Activated CD8-positive, alpha-beta T cell treated with anti-CD3 and anti-CD28 coated beads, Interleukin-2, amount 10 ng/mL, durations not matched to agents 7 days and 5 days (primary cell): ENCODE results near the gene INPP5B. TPM values are rescaled to one million over a fixed set of nuclear protein-coding genes. Genes with fewer than 3 reads are reported as not detected.

ENCODE experiments used
- ATAC-seq: fragments of 150-1000 bp; cut with Tn5 transposase; one replicate; pipeline ENCODE4 v1.10.0; 2021; ENCODE audit warnings: moderate library complexity
- CTCF ChIA-PET: fragments of 350-600 bp; sonication (Branson Sonifier 250); formaldehyde crosslinking; loops from one replicate; lab custom pipeline; 2021; ENCODE audit warnings: antibody characterized with exemption; lab: Charles Lee
- POLR2A ChIA-PET: fragments of 350-600 bp; sonication (Branson Sonifier 250); formaldehyde crosslinking; loops from one replicate; lab custom pipeline; 2021; ENCODE audit warnings: antibody characterized with exemption; lab: Charles Lee
- DNase-seq: peaks from one replicate; pipeline ENCODE4 v3.0.0-alpha.2; 2020
- H3K27ac Mint-ChIP-seq: one replicate; pipeline ENCODE4 v1.8.0; 2021; ENCODE audit warnings: mild to moderate bottlenecking, mixed read lengths
- H3K27me3 Mint-ChIP-seq: one replicate; pipeline ENCODE4 v1.8.0; 2021; ENCODE audit warnings: low read depth, mixed read lengths
- H3K36me3 Mint-ChIP-seq: one replicate; pipeline ENCODE4 v1.8.0; 2021; ENCODE audit warnings: low read depth, mixed read lengths
- H3K4me1 Mint-ChIP-seq: one replicate; pipeline ENCODE4 v1.8.0; 2021; ENCODE audit warnings: low read depth, mixed read lengths
- H3K4me3 Mint-ChIP-seq: one replicate; pipeline ENCODE4 v1.8.0; 2021; ENCODE audit warnings: mild to moderate bottlenecking, mixed read lengths
- H3K9me3 Mint-ChIP-seq: one replicate; pipeline ENCODE4 v1.8.0; 2022; ENCODE audit warnings: mixed read lengths; ENCODE audit not compliant: insufficient read depth
- total RNA-seq, 2 experiments: library from RNA; stranded (reverse); gene quantifications; one replicate each; pipeline ENCODE4 v1.2.3, GENCODE V29; 2021

Gene INPP5B
- total RNA-seq, 2 experiments from 2014 or later = 40.2 to 41.1 TPM

DNA sequence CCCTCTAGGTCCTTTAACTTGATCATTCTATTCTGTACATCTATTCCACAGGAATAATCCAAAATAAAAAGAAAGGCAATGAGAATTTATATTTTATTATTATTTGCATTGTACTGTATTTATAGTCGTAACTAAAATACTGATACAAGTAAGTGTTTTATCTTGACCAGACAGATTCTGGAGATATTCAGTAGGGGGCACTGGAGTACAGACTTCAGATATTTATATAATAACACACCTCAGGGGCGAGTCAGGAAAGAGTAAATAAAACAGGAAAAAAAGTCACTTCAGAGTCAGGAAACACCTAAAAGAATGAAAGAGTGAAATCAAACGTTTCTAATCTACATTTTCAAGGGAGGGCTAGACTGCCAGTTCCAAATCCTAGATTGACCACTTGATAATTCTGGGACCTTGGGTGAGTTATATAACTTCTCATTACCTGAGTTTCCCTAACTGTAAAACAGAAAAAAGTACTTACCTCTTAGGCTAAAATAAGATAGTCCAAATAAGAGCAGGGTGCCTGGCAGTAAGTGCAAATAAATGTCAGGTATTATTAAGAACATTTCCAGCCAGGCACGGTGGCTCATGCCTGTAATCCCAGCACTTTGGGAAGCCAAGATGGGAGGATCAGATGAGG, 56.4 kb downstream of the INPP5B start:
- peak; percentile 33 for DNase-seq
- Mint-ChIP-seq H3K36me3 (peaks cover 39% of the 10 kb centered on the region), H3K9me3 (no peaks in the 10 kb centered on the region), H3K27me3 (no peaks in the 10 kb centered on the region), H3K4me3 (no peak overlapping the region), H3K4me1 (peaks cover 4% of the 10 kb centered on the region), H3K27ac (no peak overlapping the region)
- peak; percentile 72 for ATAC-seq
- ChIA-PET POLR2A (no interaction called here), CTCF (interaction anchor here (0.7 to 2.1 kb wide), 6 partner anchors 31 to 100 kb away, joined by 3 to 8 read pairs (median 4); partner anchors contain the start of gene MTF1)

DNA sequence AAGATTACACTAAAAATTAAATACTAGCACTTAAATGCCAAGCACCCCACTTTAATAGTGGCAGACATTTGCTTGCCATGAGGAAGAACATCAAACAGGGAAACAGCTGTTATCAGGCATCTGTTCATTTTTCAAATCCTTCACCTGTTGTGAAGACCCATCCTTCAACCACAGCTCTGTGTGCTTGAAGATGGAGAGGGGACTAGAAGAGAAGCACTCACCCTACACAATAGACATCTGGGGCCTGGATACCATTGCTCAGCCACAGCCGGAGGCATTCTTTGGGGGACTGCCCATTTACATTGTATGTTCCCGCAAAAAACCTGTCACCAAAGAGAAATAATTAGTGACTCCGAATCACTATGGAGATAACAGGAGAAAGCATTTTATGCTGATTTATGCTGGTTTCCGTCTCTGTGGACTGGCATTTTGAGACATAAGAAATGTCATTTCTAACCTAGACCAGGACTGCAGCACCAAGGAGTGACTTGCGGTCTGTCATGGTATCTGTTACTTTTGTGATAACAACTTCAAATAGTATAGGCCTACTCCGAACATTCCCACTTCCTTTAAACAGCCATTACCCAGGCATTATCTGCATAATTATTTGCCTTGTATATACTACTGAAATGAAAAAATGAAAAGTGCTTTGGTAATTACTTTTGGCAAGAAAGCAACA, 58.7 kb downstream of the INPP5B start:
- Mint-ChIP-seq H3K4me3 (no peak overlapping the region), H3K36me3 (peaks cover 51% of the 10 kb centered on the region), H3K4me1 (peaks cover 4% of the 10 kb centered on the region), H3K27ac (no peak overlapping the region), H3K9me3 (no peaks in the 10 kb centered on the region), H3K27me3 (no peaks in the 10 kb centered on the region)
- CTCF ChIA-PET = interaction anchor here (1.0 to 2.1 kb wide), 5 partner anchors 28 to 133 kb away, joined by 4 to 6 read pairs (median 4); no protein-coding TSS in a partner anchor
- DNase-seq (no peak), ATAC-seq (no peak)
- POLR2A ChIA-PET = no interaction called here

DNA sequence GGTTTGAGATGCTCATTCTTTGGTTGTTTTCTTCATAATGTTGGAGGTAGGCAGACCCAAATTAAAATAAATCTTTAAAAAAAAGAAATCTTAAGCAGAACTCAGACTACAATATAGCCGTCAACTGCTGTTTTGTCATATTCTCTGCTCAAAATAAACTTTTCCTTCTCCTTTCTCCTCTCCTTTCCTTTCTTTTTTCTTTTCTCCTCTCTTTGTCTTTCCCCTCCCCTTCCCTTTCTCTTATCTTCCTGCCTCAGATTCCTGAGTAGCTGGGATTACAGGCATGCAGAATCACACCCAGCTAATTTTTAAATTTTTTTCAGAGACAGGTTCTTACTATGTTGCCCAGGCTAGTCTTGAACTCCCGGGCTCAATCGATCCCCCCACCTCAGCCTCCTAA, 62.7 kb downstream of the INPP5B start:
- H3K27ac Mint-ChIP-seq = no peak overlapping the region
- ChIA-PET CTCF (interaction anchor here (1.5 kb wide), 1 partner anchor 24 kb away, joined by 4 read pairs; no protein-coding TSS in a partner anchor), POLR2A (no interaction called here)
- DNase-seq (no peak), ATAC-seq (no peak)
- H3K4me1 Mint-ChIP-seq = no peaks in the 10 kb centered on the region
- no peaks in the 10 kb centered on the region for H3K9me3 Mint-ChIP-seq
- H3K4me3 Mint-ChIP-seq = no peak overlapping the region
- peaks cover 64% of the 10 kb centered on the region for H3K36me3 Mint-ChIP-seq
- no peaks in the 10 kb centered on the region for H3K27me3 Mint-ChIP-seq

DNA sequence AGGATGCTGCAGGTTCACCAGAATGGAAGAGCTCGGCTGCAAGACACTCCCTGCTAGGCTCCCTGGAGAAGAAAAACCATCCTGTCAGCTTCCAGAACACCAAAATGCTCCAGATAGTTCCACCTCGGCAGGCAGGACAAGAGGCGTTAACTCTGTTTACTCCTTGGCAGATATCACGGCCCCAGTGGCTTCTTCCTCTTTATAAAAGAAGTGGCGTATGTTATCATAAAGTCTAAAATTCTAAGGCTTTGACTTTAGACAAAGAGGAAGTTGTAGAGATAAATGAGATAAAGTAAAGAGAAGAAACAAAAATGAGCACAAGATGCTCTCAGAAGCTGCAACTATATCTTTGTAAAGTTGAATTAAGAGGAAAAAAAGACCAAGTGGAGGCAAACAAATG, 63.2 kb downstream of the INPP5B start:
- Mint-ChIP-seq H3K27me3 (no peaks in the 10 kb centered on the region), H3K9me3 (no peaks in the 10 kb centered on the region), H3K4me3 (no peak overlapping the region), H3K36me3 (peaks cover 61% of the 10 kb centered on the region), H3K4me1 (no peaks in the 10 kb centered on the region), H3K27ac (no peak overlapping the region)
- ChIA-PET POLR2A (no interaction called here), CTCF (interaction anchor here (0.9 to 1.5 kb wide), 3 partner anchors 9 to 39 kb away, joined by 3 to 4 read pairs (median 3); no protein-coding TSS in a partner anchor)
- ATAC-seq = no peak
- DNase-seq = no peak

DNA sequence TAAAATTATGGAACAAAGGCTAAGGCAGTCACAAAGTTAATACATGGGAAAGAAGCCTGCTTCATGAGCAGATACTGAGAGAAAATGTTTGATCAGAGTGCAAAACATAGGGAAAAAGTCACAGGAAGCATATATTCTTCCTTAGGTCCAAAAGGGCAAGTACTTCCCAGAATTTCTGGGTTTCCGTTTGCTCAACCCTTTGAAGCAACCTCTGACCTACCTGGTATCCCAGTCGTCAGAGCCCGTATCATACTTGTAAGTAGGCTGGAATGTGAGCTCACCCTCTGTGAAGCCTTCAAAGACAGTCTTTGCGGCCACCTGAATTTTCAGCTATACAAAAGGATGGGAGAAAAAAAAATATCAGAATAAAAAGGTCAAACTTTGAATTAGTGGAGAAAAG, 67.0 kb downstream of the INPP5B start:
- no peaks in the 10 kb centered on the region for H3K4me1 Mint-ChIP-seq
- no peak overlapping the region for H3K4me3 Mint-ChIP-seq
- ATAC-seq (no peak), DNase-seq (no peak)
- H3K27ac Mint-ChIP-seq = no peak overlapping the region
- H3K36me3 Mint-ChIP-seq = peaks cover 47% of the 10 kb centered on the region
- H3K27me3 Mint-ChIP-seq = no peaks in the 10 kb centered on the region
- H3K9me3 Mint-ChIP-seq = no peaks in the 10 kb centered on the region
- ChIA-PET CTCF (interaction anchor here (1.3 to 1.4 kb wide), 2 partner anchors 20 to 43 kb away, joined by 4 to 6 read pairs; partner anchors contain the start of gene MTF1), POLR2A (interaction anchor here (1.2 kb wide), 1 partner anchor 20 kb away, joined by 4 read pairs; the partner anchor contains the start of gene MTF1)

DNA sequence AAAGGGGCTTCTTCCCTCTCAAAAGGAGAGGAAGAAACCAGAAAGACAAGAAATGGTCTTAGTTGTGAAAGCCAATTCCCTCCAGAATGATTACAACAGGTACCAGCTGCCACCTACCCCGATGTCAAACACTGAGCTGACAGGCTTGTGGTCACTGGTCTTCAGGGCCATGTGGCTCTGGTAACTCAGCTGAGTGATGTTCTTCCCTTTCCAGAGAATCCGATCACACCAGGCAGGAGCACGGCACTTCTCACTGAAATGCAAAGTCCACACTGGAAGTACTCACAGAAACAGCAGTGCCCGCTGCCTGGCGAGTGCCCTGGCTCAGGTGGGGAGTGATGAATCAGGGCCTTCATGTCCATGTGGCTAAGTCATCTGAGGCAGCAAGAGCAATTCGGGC, 68.8 kb downstream of the INPP5B start:
- Mint-ChIP-seq H3K9me3 (no peaks in the 10 kb centered on the region), H3K4me1 (no peaks in the 10 kb centered on the region), H3K36me3 (peaks cover 47% of the 10 kb centered on the region), H3K4me3 (no peak overlapping the region), H3K27ac (no peak overlapping the region), H3K27me3 (no peaks in the 10 kb centered on the region)
- ATAC-seq (no peak), DNase-seq (no peak)
- CTCF ChIA-PET = no interaction called here
- POLR2A ChIA-PET = no interaction called here

DNA sequence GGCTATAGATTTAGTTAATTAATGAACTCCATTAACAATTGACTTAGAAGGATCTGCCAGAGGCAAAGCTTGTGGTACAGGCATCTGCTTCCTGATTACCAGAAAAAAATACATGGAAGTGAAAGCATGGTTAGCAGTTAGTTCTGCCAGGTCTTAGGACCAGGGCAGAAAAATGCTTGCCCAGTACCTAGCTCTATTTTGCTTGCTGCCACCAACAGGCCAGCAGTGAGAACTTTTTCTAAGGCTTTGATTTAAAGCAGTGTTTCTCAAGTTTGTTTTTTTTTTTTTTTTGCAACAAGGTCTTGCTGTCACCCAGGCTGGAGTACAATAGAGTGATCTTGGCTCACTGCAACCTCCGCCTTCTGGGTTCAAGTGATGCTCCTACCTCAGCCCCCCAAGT, 71.0 kb downstream of the INPP5B start:
- Mint-ChIP-seq H3K27ac (no peak overlapping the region), H3K27me3 (no peaks in the 10 kb centered on the region), H3K36me3 (peaks cover 42% of the 10 kb centered on the region), H3K4me1 (no peaks in the 10 kb centered on the region), H3K9me3 (no peaks in the 10 kb centered on the region), H3K4me3 (no peak overlapping the region)
- CTCF ChIA-PET = interaction anchor here (1.1 to 1.5 kb wide), 3 partner anchors 11 to 16 kb away, joined by 3 to 4 read pairs (median 3); no protein-coding TSS in a partner anchor
- ATAC-seq (no peak), DNase-seq (no peak)
- POLR2A ChIA-PET = interaction anchor here (0.7 kb wide), 1 partner anchor 16 kb away, joined by 3 read pairs; no protein-coding TSS in a partner anchor

DNA sequence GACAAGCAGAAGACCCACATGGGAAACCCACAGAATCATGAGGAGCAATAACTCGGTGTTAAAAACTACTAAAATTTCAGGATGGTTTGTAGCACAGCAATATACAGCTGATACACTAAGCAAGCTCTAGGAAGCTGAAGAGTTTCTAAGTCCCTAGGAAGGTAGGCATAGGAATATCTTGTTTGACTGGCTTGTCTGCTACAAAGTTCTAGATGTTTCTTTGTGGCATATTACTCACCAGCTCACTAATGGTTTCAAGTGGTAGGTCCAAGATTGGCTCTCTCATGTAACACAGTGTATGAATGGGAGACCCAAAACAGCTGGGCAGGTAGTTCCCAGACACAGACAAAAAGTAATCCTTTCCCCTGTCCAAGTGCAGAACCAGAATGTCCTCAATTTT, 74.2 kb downstream of the INPP5B start:
- Mint-ChIP-seq H3K27ac (no peak overlapping the region), H3K4me3 (no peak overlapping the region), H3K4me1 (no peaks in the 10 kb centered on the region), H3K36me3 (peaks cover 50% of the 10 kb centered on the region), H3K27me3 (no peaks in the 10 kb centered on the region), H3K9me3 (no peaks in the 10 kb centered on the region)
- ATAC-seq = no peak
- no peak for DNase-seq
- ChIA-PET POLR2A (interaction anchor here (1.4 kb wide), 2 partner anchors 11 to 64 kb away, joined by 3 to 5 read pairs; partner anchors contain the start of gene YRDC), CTCF (interaction anchor here (0.9 to 2.1 kb wide), 3 partner anchors 11 to 49 kb away, joined by 3 to 15 read pairs (median 4); partner anchors contain the start of gene MTF1)

DNA sequence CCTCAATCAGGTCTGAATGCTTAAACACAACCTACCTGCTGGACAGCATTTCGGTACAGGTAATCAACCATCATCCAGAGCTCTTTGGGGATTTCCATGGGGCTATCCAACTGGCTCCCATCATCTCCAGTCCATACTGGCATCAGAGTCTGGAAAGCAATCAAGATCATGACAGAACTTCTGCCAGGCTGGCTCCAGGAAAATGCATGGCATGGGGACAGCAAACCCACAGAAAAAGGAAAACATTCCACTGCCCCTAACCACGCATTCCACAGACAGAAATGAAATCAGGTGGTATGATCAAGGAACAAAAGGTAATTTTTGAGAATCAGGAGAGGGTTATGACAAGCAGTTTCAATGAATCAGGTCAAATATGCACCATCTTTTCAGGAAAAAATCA, 78.4 kb downstream of the INPP5B start:
- CTCF ChIA-PET = no interaction called here
- Mint-ChIP-seq H3K4me3 (no peak overlapping the region), H3K27me3 (no peaks in the 10 kb centered on the region), H3K4me1 (no peaks in the 10 kb centered on the region), H3K36me3 (peaks cover 50% of the 10 kb centered on the region), H3K9me3 (no peaks in the 10 kb centered on the region), H3K27ac (no peak overlapping the region)
- no peak for ATAC-seq
- no peak for DNase-seq
- POLR2A ChIA-PET = no interaction called here

DNA sequence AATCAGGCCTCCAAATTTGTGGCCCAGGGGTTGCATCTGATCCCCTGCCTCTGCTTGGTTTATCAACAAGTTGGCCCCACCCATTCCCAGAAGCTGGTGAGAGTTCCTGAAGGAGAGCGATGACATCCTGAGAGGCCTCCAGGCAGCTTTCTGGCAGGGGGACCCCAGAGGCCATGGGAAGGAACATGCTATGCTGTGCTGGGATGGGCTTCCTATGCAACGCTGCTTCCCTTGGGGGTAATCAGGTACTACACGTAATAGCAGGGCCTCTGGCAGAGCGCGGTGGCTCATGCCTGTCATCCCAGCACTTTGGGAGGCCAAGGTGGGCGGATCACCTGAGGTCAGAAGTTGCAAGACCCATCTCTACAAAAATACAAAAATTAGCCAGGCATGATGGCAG, 79.1 kb downstream of the INPP5B start:
- no peaks in the 10 kb centered on the region for H3K4me1 Mint-ChIP-seq
- POLR2A ChIA-PET = no interaction called here

DNA sequence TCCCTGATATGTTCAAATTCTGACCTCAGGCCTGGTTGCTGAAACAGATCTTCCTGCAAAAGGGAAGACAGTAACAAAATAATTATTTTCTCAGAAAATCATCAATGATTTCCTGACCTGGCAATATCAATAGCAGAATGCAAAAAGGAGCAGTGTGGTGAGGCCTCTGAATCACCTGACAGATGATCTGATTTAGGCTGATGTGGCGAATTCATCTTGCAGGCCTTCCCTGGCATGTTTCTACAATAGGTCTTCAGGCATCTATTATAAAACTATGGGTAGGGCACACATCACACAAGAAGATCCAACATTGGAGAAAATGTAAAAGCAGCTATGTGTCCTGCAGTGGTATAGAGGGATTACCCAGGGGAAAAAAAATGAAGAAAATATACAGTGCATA, 80.4 kb downstream of the INPP5B start:
- DNase-seq (no peak), ATAC-seq (no peak)
- peaks cover 48% of the 10 kb centered on the region for H3K36me3 Mint-ChIP-seq
- H3K27ac Mint-ChIP-seq = no peak overlapping the region
- POLR2A ChIA-PET = no interaction called here
- no peak overlapping the region for H3K4me3 Mint-ChIP-seq
- no peaks in the 10 kb centered on the region for H3K4me1 Mint-ChIP-seq
- no peaks in the 10 kb centered on the region for H3K27me3 Mint-ChIP-seq
- no peaks in the 10 kb centered on the region for H3K9me3 Mint-ChIP-seq
- CTCF ChIA-PET = no interaction called here

More for the DNA sequence above, 79.1 kb downstream of the INPP5B start:
- CTCF ChIA-PET = no interaction called here
- Mint-ChIP-seq H3K36me3 (peaks cover 46% of the 10 kb centered on the region), H3K4me3 (no peak overlapping the region), H3K9me3 (no peaks in the 10 kb centered on the region), H3K27ac (no peak overlapping the region), H3K27me3 (no peaks in the 10 kb centered on the region)
- no peak for ATAC-seq
- no peak for DNase-seq
